ENCODE measurements around the gene CDH4.

CDH4 gene

GRCh38 chr20:61700595-61701140 lies 448.6 kb downstream of the CDH4 start:
- no peak for DNase-seq (ENCODE audit: low read depth in 2 of 2)
- no peak for TF ChIP-seq CTCF (IDR thresholded peaks at IDR 0.05; ENCODE audit: low read depth, low read length)
- no peak overlapping the region for H3K4me3 ChIP-seq (replicated peaks in 1 of 2; ENCODE audit: low read depth in 2 of 2, low read length in 2 of 2)

GRCh38 chr20:61701401-61701800 lies 449.3 kb downstream of the CDH4 start:
- H3K4me3 ChIP-seq (replicated peaks in 1 of 2; ENCODE audit: low read depth in 2 of 2, low read length in 2 of 2), result no peak overlapping the region
- no peak for TF ChIP-seq CTCF (IDR thresholded peaks at IDR 0.05; ENCODE audit: low read depth, low read length)
- no peak for DNase-seq (ENCODE audit: low read depth in 2 of 2)

- no peak overlapping the region for H3K4me3 ChIP-seq (replicated peaks in 1 of 2; ENCODE audit: low read depth in 2 of 2, low read length in 2 of 2)
- no peak for TF ChIP-seq CTCF (IDR thresholded peaks at IDR 0.05; ENCODE audit: low read depth, low read length)
- no peak for DNase-seq (ENCODE audit: low read depth in 2 of 2)
These were observed 449.7 kb downstream of the CDH4 start for GRCh38 chr20:61701802-61702201.

- no peak overlapping the region for H3K4me3 ChIP-seq (replicated peaks in 1 of 2; ENCODE audit: low read depth in 2 of 2, low read length in 2 of 2)
- no peak for TF ChIP-seq CTCF (IDR thresholded peaks at IDR 0.05; ENCODE audit: low read depth, low read length)
- no peak for DNase-seq (ENCODE audit: low read depth in 2 of 2)
These were observed 450.2 kb downstream of the CDH4 start for GRCh38 chr20:61702246-61702645.

- no peak for TF ChIP-seq CTCF (IDR thresholded peaks at IDR 0.05; ENCODE audit: low read depth, low read length)
- no peak overlapping the region for H3K4me3 ChIP-seq (replicated peaks in 1 of 2; ENCODE audit: low read depth in 2 of 2, low read length in 2 of 2)
- DNase-seq (ENCODE audit: low read depth in 2 of 2), result no peak
These were observed 452.6 kb downstream of the CDH4 start for GRCh38 chr20:61704661-61705060.

- no peak for DNase-seq (ENCODE audit: low read depth in 2 of 2)
- no peak overlapping the region for H3K4me3 ChIP-seq (replicated peaks in 1 of 2; ENCODE audit: low read depth in 2 of 2, low read length in 2 of 2)
- no peak for TF ChIP-seq CTCF (IDR thresholded peaks at IDR 0.05; ENCODE audit: low read depth, low read length)
These were observed 453.6 kb downstream of the CDH4 start for GRCh38 chr20:61705386-61706258.
